RWPE1 (cell line): ENCODE results near the gene FRMD5.

ENCODE experiments used
- CTCF ChIA-PET: fragments of 350-600 bp; sonication (Branson Sonifier 250); formaldehyde crosslinking; extraction: SDS; loops from one replicate; lab custom pipeline; 2021; lab: Yijun Ruan, JAX
- POLR2A ChIA-PET: fragments of 400-600 bp; formaldehyde crosslinking; extraction: SDS; loops from one replicate; lab custom pipeline; 2020; ENCODE audit warnings: antibody characterized with exemption; ENCODE audit not compliant: low non-redundant PET; lab: Yijun Ruan, JAX
- DNase-seq: peaks from one replicate; pipeline ENCODE4 v3.0.0; 2012; ENCODE audit warnings: low spot score
- H3K27ac ChIP-seq: fragments of 450-650 bp; 2 replicates; pipeline ENCODE4 v1.5.1; 2017
- TF ChIP-seq, protein P1 (sequence below): fragments of 450-650 bp; conservative IDR thresholded peaks from 2 replicates; pipeline ENCODE4 v1.5.1; 2017; ENCODE audit warnings: low read depth, mild to moderate bottlenecking

Gene FRMD5

DNA sequence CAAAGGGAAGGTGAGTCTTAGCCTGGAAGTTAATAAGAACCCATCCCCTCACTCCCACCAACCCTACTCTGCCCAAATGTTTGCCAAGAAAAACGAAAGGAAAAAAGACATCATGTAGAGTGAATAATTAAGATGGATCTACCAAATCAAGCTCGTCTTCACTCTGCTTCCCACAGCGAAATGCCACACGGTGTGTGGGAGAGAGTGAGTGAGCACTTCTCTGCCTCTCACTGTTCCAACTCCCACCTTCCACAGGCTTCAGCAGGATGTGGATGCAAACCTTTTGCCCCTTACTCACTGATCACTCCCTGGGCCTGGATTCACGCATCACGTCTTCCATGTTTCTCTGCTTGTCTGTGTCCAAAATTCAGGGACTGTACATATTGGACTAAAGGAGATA lies 282.9 kb downstream of the FRMD5 start:
- CTCF ChIA-PET, result no interaction called here
- TF ChIP-seq, protein P1, sequence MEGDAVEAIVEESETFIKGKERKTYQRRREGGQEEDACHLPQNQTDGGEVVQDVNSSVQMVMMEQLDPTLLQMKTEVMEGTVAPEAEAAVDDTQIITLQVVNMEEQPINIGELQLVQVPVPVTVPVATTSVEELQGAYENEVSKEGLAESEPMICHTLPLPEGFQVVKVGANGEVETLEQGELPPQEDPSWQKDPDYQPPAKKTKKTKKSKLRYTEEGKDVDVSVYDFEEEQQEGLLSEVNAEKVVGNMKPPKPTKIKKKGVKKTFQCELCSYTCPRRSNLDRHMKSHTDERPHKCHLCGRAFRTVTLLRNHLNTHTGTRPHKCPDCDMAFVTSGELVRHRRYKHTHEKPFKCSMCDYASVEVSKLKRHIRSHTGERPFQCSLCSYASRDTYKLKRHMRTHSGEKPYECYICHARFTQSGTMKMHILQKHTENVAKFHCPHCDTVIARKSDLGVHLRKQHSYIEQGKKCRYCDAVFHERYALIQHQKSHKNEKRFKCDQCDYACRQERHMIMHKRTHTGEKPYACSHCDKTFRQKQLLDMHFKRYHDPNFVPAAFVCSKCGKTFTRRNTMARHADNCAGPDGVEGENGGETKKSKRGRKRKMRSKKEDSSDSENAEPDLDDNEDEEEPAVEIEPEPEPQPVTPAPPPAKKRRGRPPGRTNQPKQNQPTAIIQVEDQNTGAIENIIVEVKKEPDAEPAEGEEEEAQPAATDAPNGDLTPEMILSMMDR, result no peak
- no peak for DNase-seq
- H3K27ac ChIP-seq, result peak overlapping the region; percentile 29; the same call in 1 of the 2 replicates
- POLR2A ChIA-PET, result no interaction called here

DNA sequence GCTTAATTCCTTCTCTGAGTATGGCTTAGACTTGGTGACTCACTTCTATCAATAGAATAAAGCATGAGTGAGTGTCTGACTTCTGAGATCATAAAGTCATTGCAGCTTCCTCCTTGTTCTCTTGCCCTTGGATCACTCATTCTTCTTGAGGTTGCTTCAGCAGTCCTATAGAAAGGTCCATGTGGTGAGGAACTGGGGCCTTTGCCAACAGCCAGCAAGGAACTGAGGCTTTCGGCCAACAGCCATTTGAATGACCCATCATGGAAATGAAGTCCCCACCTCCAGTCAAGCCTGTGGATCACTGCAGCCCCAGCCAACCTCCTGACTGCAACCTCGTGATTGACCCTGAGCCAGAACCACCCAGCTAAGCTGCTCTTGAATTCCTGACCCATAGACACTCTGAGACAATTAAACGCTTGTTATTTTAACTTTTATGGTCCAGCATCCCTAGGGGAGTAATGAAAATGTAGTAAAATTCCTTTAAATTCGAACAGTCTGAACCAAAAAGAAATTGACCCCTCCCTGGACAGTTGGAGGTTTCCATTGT lies 283.8 kb downstream of the FRMD5 start:
- CTCF ChIA-PET, result no interaction called here
- POLR2A ChIA-PET, result no interaction called here
- no peak for DNase-seq
- no peak overlapping the region; the same call in 1 of the 2 replicates for H3K27ac ChIP-seq
- TF ChIP-seq, protein P1, result no peak

- no peak overlapping the region for H3K27ac ChIP-seq
- no peak for DNase-seq
- ChIA-PET POLR2A (no interaction called here), CTCF (interaction anchor here (0.7 kb wide), 1 partner anchor 19 kb away, joined by 3 read pairs; no protein-coding TSS in a partner anchor)
- TF ChIP-seq, protein P1, result no peak
Observed at GRCh38 chr15:43908516-43909050, 286.5 kb downstream of the FRMD5 start.

- ChIA-PET POLR2A (no interaction called here), CTCF (interaction anchor here (0.7 kb wide), 1 partner anchor 513 kb away, joined by 3 read pairs; no protein-coding TSS in a partner anchor)
- DNase-seq, result no peak
- H3K27ac ChIP-seq, result peak overlapping the region; percentile 17; the same call in 1 of the 2 replicates
- TF ChIP-seq, protein P1, result no peak
Observed at GRCh38 chr15:43905755-43906154, 289.3 kb downstream of the FRMD5 start.

DNA sequence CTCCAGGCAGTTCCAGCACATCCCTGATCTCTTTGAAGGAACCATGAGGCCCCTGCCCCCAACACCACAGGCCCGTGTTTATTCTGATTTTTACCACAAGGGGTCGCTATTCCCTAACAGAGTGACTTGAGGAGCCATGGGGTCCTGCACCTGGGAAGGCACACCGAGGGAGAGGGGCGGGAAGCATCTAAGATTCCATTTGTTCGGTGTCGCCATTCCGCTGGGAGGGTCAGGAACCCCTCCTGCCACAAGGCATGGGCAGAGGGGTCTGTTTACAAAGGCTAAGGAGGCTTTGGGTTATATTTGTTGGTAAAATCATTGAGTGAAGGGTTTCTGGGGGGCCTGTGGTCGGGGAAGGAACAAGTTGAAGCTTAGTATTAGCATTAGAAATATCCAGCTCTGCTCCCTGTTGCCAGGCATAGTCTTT lies 291.2 kb downstream of the FRMD5 start:
- H3K27ac ChIP-seq, result no peak overlapping the region

GRCh38 chr15:43901495-43901894 lies 293.6 kb downstream of the FRMD5 start:
- DNase-seq, result no peak
- POLR2A ChIA-PET, result no interaction called here
- H3K27ac ChIP-seq, result no peak overlapping the region
- CTCF ChIA-PET, result no interaction called here
- TF ChIP-seq, protein P1, result no peak

More for the DNA sequence above, 291.2 kb downstream of the FRMD5 start:
- ChIA-PET POLR2A (no interaction called here), CTCF (interaction anchor here (0.6 to 1.1 kb wide), 10 partner anchors 10 to 587 kb away, joined by 3 to 5 read pairs (median 3); no protein-coding TSS in a partner anchor)
- TF ChIP-seq, protein P1, result peak; percentile 95
- peak; percentile 77 for DNase-seq
